HL-60 (cell line): Measurements from ENCODE around the gene SPDYA.

Source experiments
- CTCF ChIP-seq: IDR thresholded peaks from one replicate; pipeline ENCODE4 v1.5.1; 2011; ENCODE audit warnings: low read length, control low read depth, inconsistent platforms; ENCODE audit not compliant: insufficient read depth
- GABPA ChIP-seq: IDR thresholded peaks from 2 replicates; pipeline ENCODE4 v1.6.1; 2012; ENCODE audit warnings: low read depth
- POLR2AphosphoS5 ChIP-seq: IDR thresholded peaks from 2 replicates; pipeline ENCODE4 v1.6.1; 2012; ENCODE audit warnings: low read depth
- REST ChIP-seq: IDR thresholded peaks from 2 replicates; pipeline ENCODE4 v1.6.1; 2012; ENCODE audit warnings: low read depth; ENCODE audit not compliant: insufficient replicate concordance
- SPI1 ChIP-seq: IDR thresholded peaks from 2 replicates; pipeline ENCODE4 v1.6.1; 2012; ENCODE audit warnings: low read depth, mild to moderate bottlenecking, borderline replicate concordance

- no peak for TF ChIP-seq POLR2AphosphoS5
- no peak for TF ChIP-seq REST
- TF ChIP-seq CTCF: no peak
- TF ChIP-seq GABPA: no peak
- no peak for TF ChIP-seq SPI1
These were observed 14.2 kb downstream of the SPDYA start for GRCh38 chr2:28824870-28825269.
